ENCODE data around the gene ABCA13.

ABCA13 gene

GRCh38 chr7:48575516-48575915, 404.3 kb downstream of the ABCA13 start:
- no peak overlapping the region for H3K27ac ChIP-seq
- no peak for DNase-seq (ENCODE audit: low read depth, low spot score)

- no peak for DNase-seq (ENCODE audit: low read depth, low spot score)
- no peak overlapping the region for H3K27ac ChIP-seq
Observed at GRCh38 chr7:48587475-48587874, 416.2 kb downstream of the ABCA13 start.

GRCh38 chr7:48594349-48594748, 423.1 kb downstream of the ABCA13 start:
- H3K27ac ChIP-seq, result no peak overlapping the region
- no peak for DNase-seq (ENCODE audit: low read depth, low spot score)

- no peak for DNase-seq (ENCODE audit: low read depth, low spot score)
- H3K27ac ChIP-seq, result no peak overlapping the region
Observed at GRCh38 chr7:48595756-48596155, 424.5 kb downstream of the ABCA13 start.

- H3K27ac ChIP-seq, result no peak overlapping the region
- no peak for DNase-seq (ENCODE audit: low read depth, low spot score)
Observed at GRCh38 chr7:48610705-48611104, 439.4 kb downstream of the ABCA13 start.

DNA sequence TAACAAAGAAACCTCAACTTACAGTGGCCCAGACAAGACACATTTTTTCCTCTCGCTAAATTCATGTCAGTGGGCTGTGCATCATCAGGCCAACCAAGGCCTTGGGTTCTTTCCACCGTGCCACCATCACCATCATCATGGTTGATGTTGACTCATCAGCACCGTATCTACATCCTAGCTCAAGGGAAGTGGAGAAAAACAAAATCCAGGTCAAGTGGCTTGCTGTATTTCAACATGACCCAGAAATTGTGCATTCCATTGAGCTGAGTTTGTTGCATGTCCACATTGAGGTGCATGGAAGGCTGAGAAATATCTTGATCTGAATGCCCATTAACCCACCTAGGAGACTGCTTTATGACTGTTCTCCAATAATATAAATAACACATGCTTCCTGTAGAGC, 440.7 kb downstream of the ABCA13 start:
- DNase-seq (ENCODE audit: low read depth, low spot score), result no peak
- H3K27ac ChIP-seq, result no peak overlapping the region

GRCh38 chr7:48617508-48617907, 446.2 kb downstream of the ABCA13 start:
- no peak overlapping the region for H3K27ac ChIP-seq
- no peak for DNase-seq (ENCODE audit: low read depth, low spot score)

- no peak overlapping the region for H3K27ac ChIP-seq
- DNase-seq (ENCODE audit: low read depth, low spot score), result no peak
Observed at GRCh38 chr7:48617993-48618392, 446.7 kb downstream of the ABCA13 start.

DNA sequence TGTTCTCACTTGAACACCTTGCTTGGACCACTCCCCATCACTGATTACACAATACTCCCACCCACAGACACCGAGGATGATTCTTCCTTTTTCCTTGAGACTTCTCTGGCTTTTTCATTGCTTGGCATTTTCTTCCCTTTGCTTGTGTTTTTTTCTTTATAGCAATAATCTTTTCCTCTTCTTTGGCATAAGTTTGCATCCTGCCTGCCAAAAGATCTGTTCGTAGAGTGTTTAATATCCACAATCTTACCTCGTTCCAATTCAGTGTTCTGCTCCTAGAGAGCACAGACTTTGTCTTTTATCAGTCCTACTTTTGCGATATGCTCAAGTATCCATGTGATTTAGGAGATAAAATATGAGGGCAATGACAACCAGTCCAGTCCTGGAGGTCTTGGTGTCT, 449.8 kb downstream of the ABCA13 start:
- no peak for DNase-seq (ENCODE audit: low read depth, low spot score)
- no peak overlapping the region for H3K27ac ChIP-seq

DNA sequence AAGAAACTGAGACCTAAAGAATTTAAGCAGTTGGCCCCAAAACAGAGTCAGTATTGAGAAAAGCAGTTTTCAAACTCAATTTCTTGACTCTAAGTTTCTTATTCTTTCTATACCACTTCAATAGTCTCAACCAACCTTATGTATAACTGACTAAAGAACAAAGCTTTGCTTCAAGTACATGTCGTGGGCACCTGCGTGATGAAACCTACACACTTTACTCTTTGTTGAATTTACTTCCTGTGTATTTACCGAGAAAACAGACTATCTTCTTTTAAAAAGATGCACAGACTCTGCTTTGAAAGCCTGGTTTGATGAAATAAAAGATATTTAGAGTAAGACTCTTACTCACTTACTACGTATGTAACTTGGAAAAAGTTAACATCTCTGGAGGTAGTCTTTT, 455.9 kb downstream of the ABCA13 start:
- no peak overlapping the region for H3K27ac ChIP-seq
- no peak for DNase-seq (ENCODE audit: low read depth, low spot score)

- no peak overlapping the region for H3K27ac ChIP-seq
- no peak for DNase-seq (ENCODE audit: low read depth, low spot score)
Observed at GRCh38 chr7:48628793-48629349, 457.6 kb downstream of the ABCA13 start.

- DNase-seq (ENCODE audit: low read depth, low spot score), result no peak
- H3K27ac ChIP-seq, result no peak overlapping the region
Observed at GRCh38 chr7:48634116-48634632, 462.9 kb downstream of the ABCA13 start.

GRCh38 chr7:48635796-48636195, 464.5 kb downstream of the ABCA13 start:
- peak overlapping the region; percentile 45 for H3K27ac ChIP-seq
- no peak for DNase-seq (ENCODE audit: low read depth, low spot score)

DNA sequence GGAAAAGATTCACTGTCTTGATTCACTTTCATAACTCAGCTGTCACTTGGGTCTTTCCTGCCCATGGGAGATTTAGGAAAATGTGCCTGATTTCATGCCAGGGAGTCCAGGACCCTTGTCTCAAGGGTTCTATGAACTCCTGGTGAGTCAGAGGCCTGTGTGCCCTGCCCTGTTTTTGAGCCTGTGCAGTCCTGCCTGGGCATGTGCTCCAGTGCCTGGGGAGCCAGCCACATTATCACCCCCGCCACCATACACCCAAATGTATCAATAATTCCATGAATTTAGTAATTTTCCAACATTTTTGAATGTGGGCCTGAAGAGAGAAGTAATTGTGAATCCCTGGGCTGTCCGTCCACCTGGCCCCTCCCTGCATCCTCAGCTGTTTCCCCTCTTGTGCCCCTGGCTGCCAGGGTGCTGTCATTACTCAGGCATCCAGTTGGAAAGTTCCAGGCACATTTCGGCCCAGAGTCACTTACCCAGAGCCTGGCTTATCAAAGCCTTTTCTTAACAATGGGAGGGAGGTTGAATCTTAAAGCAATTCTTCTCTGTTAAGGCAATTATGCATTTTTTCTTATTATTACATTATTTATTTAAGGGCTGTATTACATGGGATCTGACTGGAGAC, 465.2 kb downstream of the ABCA13 start:
- peak overlapping the region; percentile 45 for H3K27ac ChIP-seq

DNA sequence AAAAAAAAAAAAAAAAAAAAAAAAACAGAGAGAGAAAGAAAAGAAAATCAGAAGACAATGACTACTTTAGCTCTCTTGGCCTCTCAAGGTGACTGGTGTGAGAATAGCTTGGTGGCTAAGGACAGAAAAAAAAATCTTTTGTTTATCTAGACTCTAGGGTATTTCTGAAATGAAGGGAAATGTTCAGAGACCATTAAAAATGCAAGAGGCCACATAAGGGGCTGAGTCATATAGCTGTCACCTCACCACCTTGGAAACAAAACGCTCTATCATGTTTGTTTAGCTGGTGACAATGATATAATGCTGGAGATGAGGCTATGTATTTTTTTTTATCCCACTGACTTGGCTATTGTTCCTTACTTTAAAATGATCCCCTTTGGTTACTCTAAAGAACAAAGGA, 466.1 kb downstream of the ABCA13 start:
- DNase-seq (ENCODE audit: low read depth, low spot score), result no peak
- peak overlapping the region; percentile 45 for H3K27ac ChIP-seq

More for the DNA sequence above, 465.2 kb downstream of the ABCA13 start:
- peak; percentile 22 for DNase-seq (ENCODE audit: low read depth, low spot score)

DNA sequence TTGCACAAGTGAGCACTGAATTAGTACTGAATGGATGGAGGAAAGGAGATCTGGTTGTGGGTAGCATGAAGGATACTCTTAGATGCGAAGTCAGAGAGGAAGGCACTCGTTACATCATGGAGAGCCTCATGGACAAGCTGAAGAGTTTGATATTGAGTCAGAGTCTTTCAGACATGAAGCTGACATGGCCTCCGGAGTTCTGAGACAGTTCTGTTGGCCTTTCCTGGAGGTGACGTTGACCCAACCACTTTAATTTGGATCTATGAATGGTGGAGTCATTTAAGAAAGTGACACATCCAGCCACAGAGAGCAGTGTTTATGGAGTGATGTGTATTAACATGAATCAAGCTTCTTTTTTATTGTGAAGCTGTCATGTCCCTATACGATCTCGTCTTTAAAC, 466.8 kb downstream of the ABCA13 start:
- DNase-seq (ENCODE audit: low read depth, low spot score), result no peak
- H3K27ac ChIP-seq, result no peak overlapping the region

GRCh38 chr7:48643431-48644013, 472.3 kb downstream of the ABCA13 start:
- no peak for DNase-seq (ENCODE audit: low read depth, low spot score)

DNA sequence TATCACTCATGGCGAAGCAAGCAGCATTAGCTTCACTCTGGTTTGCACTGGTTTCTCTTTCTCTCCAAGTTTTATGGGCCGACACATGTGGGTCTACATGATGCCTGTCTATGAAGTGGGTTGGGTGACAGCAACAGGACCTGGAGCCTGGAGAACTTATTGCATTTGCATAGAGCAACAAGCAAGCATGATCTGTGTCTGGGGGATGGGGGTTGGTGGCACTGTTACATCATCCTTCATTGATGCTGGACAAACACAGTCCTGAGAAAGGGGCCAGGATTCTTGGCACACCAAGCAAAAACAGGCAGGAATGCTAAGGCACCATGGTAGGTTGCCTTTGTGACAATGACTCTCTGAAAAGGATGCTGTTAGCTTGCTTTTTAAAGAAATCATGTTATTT, 486.9 kb downstream of the ABCA13 start:
- no peak overlapping the region for H3K27ac ChIP-seq
- DNase-seq (ENCODE audit: low read depth, low spot score), result no peak

More at GRCh38 chr7:48643431-48644013, 472.3 kb downstream of the ABCA13 start:
- no peak overlapping the region for H3K27ac ChIP-seq

DNA sequence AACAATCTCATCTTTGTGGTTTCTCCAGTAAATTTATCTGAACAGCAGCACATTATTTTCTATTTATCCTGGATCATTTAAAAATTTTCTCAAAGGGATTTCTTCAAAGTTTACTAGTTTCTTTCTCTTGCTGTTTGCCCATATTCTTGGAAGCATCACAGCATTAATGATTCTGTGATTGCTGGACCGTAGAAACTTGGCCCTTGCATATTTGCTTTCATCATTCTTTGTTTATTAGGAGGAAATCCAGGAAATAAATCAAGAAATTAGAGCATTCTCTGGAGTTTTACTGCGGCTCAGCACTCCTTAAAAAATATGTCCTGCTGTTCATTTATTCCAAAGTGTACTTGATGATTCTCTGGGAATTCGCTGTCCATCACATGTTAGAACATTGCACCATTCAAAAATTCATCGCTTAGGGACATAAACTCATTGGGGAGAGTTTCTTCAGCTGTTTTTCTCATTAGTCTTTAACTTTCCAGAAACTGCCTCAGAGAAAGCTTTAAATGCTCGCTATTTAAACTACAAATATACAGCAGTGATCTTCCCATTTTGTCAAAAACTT, 489.1 kb downstream of the ABCA13 start:
- no peak for DNase-seq (ENCODE audit: low read depth, low spot score)
- H3K27ac ChIP-seq, result no peak overlapping the region

GRCh38 chr7:48664241-48664640, 493.0 kb downstream of the ABCA13 start:
- no peak overlapping the region for H3K27ac ChIP-seq

GRCh38 chr7:48665353-48666135, 494.3 kb downstream of the ABCA13 start:
- no peak overlapping the region for H3K27ac ChIP-seq
- DNase-seq (ENCODE audit: low read depth, low spot score), result no peak

More at GRCh38 chr7:48664241-48664640, 493.0 kb downstream of the ABCA13 start:
- no peak for DNase-seq (ENCODE audit: low read depth, low spot score)
